WERI-Rb-1 (cell line): ENCODE measurements around the gene EXD1.
"Not testable (repeated sequence)": the region's sequence is repeated elsewhere in the genome, so short reads cannot be mapped to it uniquely, and the experiment has no call there.

ENCODE experiments used
- DNase-seq: peaks from one replicate; pipeline ENCODE4 v3.0.0-alpha.2; 2020
- H3K27ac ChIP-seq: fragments of 250-450 bp; sonication (Bioruptor Pico); 2 replicates; pipeline ENCODE4 v1.5.1; 2020; ENCODE audit warnings: mild to moderate bottlenecking, moderate library complexity
- H3K27me3 ChIP-seq: fragments of 250-450 bp; sonication (Bioruptor Pico); 2 replicates; pipeline ENCODE4 v1.5.1; 2021; ENCODE audit warnings: mild to moderate bottlenecking, low read depth, moderate library complexity; ENCODE audit not compliant: insufficient read depth, severe bottlenecking
- H3K36me3 ChIP-seq: fragments of 250-450 bp; sonication (Bioruptor Pico); 2 replicates; pipeline ENCODE4 v1.5.1; 2020; ENCODE audit warnings: mild to moderate bottlenecking, moderate library complexity
- H3K4me3 ChIP-seq: 2 replicates; pipeline ENCODE4 v1.5.1; 2011; ENCODE audit warnings: low read depth, mild to moderate bottlenecking, control low read depth, low read length
- H3K9me3 ChIP-seq: fragments of 250-450 bp; sonication (Bioruptor Pico); 2 replicates; pipeline ENCODE4 v1.5.1; 2021; ENCODE audit warnings: mild to moderate bottlenecking, moderate library complexity; ENCODE audit not compliant: severe bottlenecking
- TF ChIP-seq, protein P1 (sequence below): IDR thresholded peaks from 2 replicates; pipeline ENCODE4 v1.5.1; 2011; ENCODE audit warnings: low read depth, mild to moderate bottlenecking, control low read depth, inconsistent platforms, low read length

The EXD1 gene

DNA sequence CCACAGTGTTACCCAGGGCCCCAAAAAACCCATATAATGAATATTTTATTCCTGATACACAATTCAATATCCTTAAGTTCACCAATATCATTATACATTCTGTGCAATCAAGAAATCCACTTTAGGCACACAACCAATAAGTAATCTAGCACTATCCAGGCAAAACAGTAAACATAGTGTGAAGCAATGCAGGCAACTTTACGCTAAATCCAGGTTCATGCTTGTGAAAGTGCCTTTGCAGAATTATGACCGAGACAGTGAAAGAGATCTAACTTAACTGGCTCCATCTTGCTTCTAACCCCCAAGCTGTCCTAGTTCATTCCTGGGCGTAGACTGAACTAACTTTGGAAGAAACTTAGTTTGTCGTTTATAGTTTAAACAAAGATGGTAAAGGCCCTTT is 80.3 kb downstream of the EXD1 start:
- no peaks in the 10 kb centered on the region for H3K27me3 ChIP-seq

GRCh38 chr15:41148065-41148464 is 82.5 kb downstream of the EXD1 start:
- no peaks in the 10 kb centered on the region for H3K9me3 ChIP-seq

More for the DNA sequence above, 80.3 kb downstream of the EXD1 start:
- Histone ChIP-seq H3K4me3 (no peak overlapping the region), H3K36me3 (no peaks in the 10 kb centered on the region), H3K27ac (no peak overlapping the region), H3K9me3 (no peaks in the 10 kb centered on the region)
- DNase-seq: no peak
- TF ChIP-seq, protein P1, sequence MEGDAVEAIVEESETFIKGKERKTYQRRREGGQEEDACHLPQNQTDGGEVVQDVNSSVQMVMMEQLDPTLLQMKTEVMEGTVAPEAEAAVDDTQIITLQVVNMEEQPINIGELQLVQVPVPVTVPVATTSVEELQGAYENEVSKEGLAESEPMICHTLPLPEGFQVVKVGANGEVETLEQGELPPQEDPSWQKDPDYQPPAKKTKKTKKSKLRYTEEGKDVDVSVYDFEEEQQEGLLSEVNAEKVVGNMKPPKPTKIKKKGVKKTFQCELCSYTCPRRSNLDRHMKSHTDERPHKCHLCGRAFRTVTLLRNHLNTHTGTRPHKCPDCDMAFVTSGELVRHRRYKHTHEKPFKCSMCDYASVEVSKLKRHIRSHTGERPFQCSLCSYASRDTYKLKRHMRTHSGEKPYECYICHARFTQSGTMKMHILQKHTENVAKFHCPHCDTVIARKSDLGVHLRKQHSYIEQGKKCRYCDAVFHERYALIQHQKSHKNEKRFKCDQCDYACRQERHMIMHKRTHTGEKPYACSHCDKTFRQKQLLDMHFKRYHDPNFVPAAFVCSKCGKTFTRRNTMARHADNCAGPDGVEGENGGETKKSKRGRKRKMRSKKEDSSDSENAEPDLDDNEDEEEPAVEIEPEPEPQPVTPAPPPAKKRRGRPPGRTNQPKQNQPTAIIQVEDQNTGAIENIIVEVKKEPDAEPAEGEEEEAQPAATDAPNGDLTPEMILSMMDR: no peak

GRCh38 chr15:41139619-41140018 is 90.9 kb downstream of the EXD1 start:
- Histone ChIP-seq H3K36me3 (no peaks in the 10 kb centered on the region), H3K4me3 (no peak overlapping the region), H3K27me3 (no peaks in the 10 kb centered on the region), H3K9me3 (no peaks in the 10 kb centered on the region), H3K27ac (no peak overlapping the region)
- TF ChIP-seq, protein P1: no peak
- no peak for DNase-seq

More at GRCh38 chr15:41148065-41148464, 82.5 kb downstream of the EXD1 start:
- Histone ChIP-seq H3K27ac (no peak overlapping the region), H3K27me3 (no peaks in the 10 kb centered on the region), H3K36me3 (no peaks in the 10 kb centered on the region), H3K4me3 (no peak overlapping the region)
- TF ChIP-seq, protein P1: no peak
- no peak for DNase-seq

- not testable (repeated sequence) for H3K9me3 ChIP-seq, H3K36me3 ChIP-seq, H3K4me3 ChIP-seq, DNase-seq, H3K27me3 ChIP-seq, H3K27ac ChIP-seq
Observed at GRCh38 chr15:41139112-41139511, 91.4 kb downstream of the EXD1 start.

DNA sequence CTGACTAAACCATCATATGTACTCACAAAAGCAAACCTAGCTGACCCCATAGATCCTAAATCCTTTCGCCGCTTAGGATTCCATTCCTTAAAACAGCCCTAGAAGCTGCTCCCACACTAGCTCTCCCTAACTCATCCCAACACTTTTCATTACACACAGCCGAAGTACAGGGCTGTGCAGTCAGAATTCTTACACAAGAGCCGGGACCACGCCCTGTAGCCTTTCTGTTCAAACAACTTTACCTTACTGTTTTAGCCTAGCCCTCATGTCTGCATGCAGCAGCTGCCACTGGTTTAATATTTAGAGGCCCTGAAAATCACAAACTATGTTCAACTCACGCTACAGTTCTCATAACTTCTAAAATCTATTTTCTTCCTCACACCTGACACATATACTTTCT is 95.0 kb downstream of the EXD1 start:
- H3K36me3 ChIP-seq, H3K27me3 ChIP-seq, H3K9me3 ChIP-seq, H3K27ac ChIP-seq, H3K4me3 ChIP-seq, DNase-seq: not testable (repeated sequence)

DNA sequence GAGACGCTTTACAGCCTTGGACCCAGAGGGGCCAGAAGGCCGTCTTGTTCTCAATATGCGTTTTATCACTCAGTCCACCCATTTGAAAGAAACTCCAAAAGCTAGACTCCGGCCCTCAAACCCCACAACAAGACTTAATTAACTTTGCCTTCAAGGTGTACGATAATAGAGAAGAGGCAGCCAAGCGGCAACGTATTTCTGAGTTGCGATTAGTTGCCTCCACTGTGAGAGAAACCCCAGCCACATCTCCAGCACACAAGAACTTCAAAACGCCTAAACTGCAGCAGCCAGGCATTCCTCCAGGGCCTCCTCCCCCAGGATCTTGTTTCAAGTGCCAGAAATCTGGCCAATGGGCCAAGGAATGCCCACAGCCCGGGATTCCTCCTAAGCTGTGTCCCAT is 97.1 kb downstream of the EXD1 start:
- TF ChIP-seq, protein P1: no peak
- H3K27ac ChIP-seq: no peak overlapping the region
- H3K9me3 ChIP-seq: peaks cover 4% of the 10 kb centered on the region
- H3K27me3 ChIP-seq: no peaks in the 10 kb centered on the region
- DNase-seq: no peak
- H3K36me3 ChIP-seq: no peaks in the 10 kb centered on the region
- no peak overlapping the region for H3K4me3 ChIP-seq
